NB4 (cell line): ENCODE data around the gene CYP26B1.

ENCODE experiments used
- DNase-seq: peaks from one replicate; pipeline ENCODE4 v3.0.0; 2010; ENCODE audit warnings: low read depth
- H3K4me3 ChIP-seq: one replicate; pipeline ENCODE4 v1.5.1; 2011; ENCODE audit warnings: mild to moderate bottlenecking, low read depth, low read length, moderate library complexity
- CTCF ChIP-seq: IDR thresholded peaks from one replicate; pipeline ENCODE4 v1.5.1; 2012; ENCODE audit warnings: low read depth, low read length
- MAX ChIP-seq: IDR thresholded peaks from 2 replicates; pipeline ENCODE4 v1.6.1; 2011; ENCODE audit warnings: low read depth, low read length
- MYC ChIP-seq: IDR thresholded peaks from 2 replicates; pipeline ENCODE4 v1.6.1; 2011; ENCODE audit warnings: low read depth, low read length
- POLR2A ChIP-seq: IDR thresholded peaks from 2 replicates; pipeline ENCODE4 v1.6.1; 2011; ENCODE audit warnings: mild to moderate bottlenecking; ENCODE audit not compliant: insufficient read length; ENCODE audit errors: extremely low read depth

The CYP26B1 gene

GRCh38 chr2:72140621-72140960, 7.1 kb downstream of the CYP26B1 start:
- TF ChIP-seq POLR2A (no peak), MYC (no peak), MAX (no peak), CTCF (no peak)
- H3K4me3 ChIP-seq = no peak overlapping the region

GRCh38 chr2:72139874-72140620, 7.6 kb downstream of the CYP26B1 start:
- DNase-seq = no peak
- H3K4me3 ChIP-seq = no peak overlapping the region
- TF ChIP-seq CTCF = no peak
- TF ChIP-seq MYC = no peak
- no peak for TF ChIP-seq MAX
- TF ChIP-seq POLR2A = no peak

More at GRCh38 chr2:72140621-72140960, 7.1 kb downstream of the CYP26B1 start:
- DNase-seq = no peak

GRCh38 chr2:72139471-72139873, 8.2 kb downstream of the CYP26B1 start:
- no peak for DNase-seq
- no peak overlapping the region for H3K4me3 ChIP-seq
- TF ChIP-seq CTCF (no peak), POLR2A (no peak), MYC (no peak), MAX (no peak)

GRCh38 chr2:72138921-72139381, 8.7 kb downstream of the CYP26B1 start:
- DNase-seq = no peak
- no peak for TF ChIP-seq MAX
- TF ChIP-seq MYC = no peak
- no peak for TF ChIP-seq POLR2A
- TF ChIP-seq CTCF = no peak
- H3K4me3 ChIP-seq = no peak overlapping the region

GRCh38 chr2:72138011-72138881, 9.4 kb downstream of the CYP26B1 start:
- TF ChIP-seq MYC = no peak
- no peak for TF ChIP-seq POLR2A
- TF ChIP-seq MAX = no peak
- DNase-seq = no peak
- no peak overlapping the region for H3K4me3 ChIP-seq
